COLO668 (cell line): Measurements from ENCODE around the gene MROH9.
"Not testable (repeated sequence)": the region's sequence is repeated elsewhere in the genome, so short reads cannot be mapped to it uniquely, and the experiment has no call there.

Experiments
- DNase-seq: peaks from one replicate; lab custom pipeline; 2025; ENCODE audit not compliant: unreplicated experiment; lab: John Stamatoyannopoulos, UW

MROH9 gene, protein sequence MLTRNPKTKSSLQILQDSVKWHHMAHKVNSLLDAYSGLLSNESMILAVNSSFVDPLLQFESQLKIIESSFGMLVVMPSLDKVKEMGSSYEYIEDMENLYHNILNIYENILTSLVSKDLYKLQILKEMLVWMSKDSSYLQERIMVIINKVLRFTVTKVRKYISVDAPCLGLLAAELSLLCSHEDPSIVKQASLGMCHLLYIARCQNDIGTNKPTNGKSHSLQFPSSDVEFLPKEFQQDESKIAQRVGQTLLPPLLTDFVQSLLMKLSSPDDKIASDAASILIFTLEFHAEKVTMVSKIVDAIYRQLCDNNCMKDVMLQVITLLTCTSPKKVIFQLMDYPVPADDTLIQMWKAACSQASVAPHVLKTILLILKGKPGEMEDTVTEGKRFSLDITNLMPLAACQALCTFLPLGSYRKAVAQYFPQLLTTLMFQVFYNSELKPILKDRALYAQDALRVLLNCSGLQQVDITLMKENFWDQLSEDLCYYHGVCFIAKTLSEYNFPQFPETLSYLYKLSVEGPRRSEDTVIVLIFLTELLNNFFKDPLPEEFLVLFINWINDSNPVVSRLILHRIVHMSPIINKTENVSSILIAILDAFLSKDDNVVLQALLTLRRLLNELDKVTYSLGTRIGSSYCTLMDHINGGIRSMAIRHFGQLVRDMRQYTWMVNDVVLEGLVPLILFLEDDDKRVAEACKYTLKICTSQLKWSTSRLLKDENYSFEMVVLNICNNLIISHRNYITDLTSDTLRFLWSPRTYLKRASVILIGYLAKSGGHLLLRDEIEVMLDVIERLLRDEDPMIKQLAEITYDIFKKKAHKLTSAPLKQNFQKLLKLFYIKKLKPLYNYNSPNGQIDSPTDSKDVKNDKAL

DNA sequence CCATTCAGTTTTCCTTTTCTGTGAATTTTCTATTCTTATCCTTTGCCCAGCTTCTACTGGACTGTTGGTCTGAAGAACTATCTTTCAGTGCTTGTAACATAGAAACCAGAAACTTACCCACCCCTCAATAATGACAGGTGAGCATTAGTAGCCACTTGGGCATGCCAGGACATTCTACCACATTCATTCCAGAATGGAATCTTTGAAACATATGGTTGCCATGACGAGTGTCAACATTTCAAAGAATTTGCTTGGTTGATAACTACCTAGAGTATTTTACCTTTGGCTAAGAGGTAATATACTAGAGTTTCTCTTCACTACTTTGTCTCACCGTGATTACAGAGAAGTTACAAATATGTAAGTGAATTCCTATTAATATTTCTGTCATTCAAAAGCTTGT is at the start of gene MROH9:
Gene MROH9 (plus strand): TSS at position 304 of the 400 bp plus-strand sequence. CDS start 10,023 bp downstream, outside the sequence.
- DNase-seq: no peak

DNA sequence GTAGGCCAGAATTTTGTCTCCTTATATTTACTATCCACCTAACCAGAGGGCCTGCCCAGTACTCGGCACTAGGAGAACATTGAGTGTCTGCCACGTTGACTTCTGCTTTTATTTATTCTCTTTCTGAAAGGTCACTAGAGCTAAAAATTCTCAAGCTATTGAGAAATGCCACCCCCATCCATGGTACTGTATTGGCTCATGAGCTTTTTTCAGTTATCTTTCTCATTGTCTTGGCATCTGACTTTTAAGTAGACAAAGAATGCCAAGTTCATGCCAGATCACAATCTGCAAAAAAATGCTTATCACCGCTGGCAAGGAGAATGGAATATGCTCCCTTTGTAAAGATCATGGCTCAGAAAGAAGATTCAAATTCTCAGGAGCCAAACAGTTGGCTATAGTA is 49.8 kb upstream of the MROH9 start:
- DNase-seq: no peak

DNA sequence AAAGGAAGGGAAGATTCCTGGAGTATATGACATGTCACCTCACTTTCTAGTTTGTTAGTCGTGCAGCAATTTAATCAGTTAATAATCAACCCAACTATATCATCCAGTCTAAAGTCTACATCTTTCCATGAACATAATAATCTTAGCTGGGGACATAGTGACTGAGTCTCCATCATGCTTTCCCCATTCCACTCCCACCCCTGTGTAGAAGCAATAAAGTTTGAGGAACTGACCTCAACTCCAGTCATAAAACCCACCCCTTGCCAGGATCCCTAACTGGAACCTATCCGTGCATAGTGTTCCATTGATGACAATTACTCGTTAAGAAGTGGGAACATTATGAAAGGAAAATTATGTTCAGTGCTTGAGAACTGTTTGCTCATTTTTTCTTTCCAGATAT is 48.9 kb upstream of the MROH9 start:
- no peak for DNase-seq

DNA sequence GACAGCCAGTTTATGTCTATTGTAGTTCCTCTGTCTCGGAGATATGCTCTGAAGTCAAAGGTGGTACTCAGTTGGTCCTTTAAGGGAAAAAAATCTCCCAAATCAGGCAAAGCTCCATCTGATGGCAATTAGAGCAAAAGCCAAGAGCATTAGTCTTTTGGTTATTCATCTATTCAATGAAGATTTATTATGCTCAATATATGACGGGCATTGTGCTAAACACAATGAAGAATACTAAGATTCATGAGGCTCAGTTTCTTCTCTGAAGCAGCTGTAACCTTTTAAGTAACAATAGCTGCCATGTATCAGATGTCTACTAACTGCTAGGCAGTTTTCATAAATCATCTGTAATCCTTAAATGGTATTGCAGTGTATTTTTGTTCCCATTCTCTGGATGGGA is 47.6 kb upstream of the MROH9 start:
- DNase-seq: no peak

DNA sequence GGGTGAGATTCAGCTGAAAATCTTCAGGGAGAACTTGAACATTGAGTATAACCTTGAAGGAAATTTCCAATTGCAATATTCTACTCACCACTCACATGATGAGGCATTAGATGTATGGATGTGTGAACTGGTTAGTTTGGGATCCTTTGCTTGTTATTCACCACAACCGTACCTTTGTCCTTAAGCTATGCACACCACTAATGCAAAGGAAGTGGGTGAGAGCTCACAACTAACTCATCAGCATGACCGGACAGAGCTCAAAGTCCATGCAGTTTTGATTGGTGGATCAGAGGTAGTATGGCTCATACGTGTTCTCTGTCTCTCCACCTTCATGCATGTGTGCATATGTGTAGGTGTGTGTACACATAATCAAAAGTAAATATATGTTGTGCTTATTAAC is 43.5 kb upstream of the MROH9 start:
- no peak for DNase-seq

DNA sequence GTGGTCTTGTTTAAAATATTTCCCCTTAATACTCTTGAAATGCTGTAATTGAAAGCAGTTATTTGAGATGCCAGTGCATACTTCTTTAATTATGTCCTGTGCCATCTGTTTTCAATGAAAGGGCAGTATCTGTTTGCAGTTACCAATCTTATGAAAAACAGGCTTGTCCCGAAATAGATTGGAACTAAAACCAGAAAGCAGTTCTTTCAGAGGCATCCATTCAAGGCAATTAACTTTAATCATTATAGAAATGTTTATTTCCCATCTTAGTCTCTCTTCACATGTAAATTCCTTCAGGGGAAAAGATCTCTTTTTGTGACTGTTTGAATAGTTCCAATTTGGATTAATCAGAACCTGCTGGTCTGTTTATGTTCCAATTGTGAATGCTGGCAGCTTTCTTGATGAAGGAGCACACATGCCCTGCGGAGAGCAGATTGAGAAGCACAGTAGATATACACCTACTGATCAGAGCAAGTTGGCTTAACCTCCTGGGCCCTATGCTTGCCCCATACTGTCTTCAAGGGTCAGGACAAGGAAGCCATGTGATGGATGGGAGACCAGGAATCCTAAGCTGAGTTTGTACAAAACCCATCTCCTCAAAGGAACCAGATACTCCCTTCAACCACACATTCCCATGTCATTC is 41.6 kb upstream of the MROH9 start:
- no peak for DNase-seq

DNA sequence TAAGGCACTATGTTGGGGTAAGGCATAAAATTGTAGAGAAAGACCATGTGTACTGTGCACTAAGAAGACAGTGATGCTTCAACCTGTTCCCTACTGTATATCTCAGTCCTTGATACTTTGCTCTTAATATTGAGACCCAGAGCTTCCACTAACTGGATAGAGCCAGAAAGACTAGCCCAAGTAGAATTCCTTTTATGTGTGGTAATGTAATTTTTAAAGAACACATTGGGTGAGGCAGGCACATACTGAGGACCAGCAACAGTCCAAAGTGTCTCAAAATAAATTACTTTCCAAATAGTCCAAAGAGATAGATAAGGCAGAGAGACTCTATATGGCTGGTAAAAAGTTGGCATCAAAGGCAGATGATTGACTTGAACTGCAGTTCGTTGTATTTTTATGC is 31.4 kb upstream of the MROH9 start:
- no peak for DNase-seq

DNA sequence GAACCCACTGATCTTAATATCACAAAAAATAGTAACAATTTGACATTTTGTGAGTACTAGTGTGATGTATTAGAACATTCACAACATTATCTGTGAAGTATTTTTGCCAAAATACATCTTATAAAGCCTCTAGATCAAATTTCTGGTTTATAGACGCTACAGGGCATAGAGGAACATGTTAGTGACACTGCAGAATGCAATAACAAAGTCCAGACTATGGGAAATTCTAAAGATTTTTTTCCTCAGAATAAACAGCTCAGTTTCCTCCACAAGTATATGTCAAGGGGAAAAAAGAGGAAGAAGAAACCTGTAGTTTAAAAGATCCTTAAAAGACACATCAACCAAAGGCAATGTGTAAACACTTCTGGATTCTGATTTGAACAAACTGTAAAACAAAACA is 26.4 kb upstream of the MROH9 start:
- DNase-seq: no peak

DNA sequence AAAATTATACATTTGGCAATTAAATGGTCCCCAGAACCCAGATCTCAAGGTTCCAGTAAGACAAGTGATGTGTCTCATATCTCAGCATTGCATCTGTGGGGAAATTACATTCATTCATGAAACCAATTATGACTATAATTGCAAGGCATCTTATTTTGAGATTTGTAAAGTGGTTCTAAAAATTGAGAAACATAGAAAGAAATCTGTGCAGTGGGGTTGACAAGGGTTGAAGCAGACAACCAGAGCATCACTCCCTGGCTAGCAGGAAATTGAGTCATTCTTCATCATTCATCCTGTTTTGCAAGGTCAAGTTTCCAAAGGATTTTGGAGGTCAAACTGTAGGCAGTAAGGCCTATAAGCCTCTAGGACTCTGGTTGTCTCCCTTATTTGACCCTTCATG is 25.1 kb upstream of the MROH9 start:
- DNase-seq: no peak

DNA sequence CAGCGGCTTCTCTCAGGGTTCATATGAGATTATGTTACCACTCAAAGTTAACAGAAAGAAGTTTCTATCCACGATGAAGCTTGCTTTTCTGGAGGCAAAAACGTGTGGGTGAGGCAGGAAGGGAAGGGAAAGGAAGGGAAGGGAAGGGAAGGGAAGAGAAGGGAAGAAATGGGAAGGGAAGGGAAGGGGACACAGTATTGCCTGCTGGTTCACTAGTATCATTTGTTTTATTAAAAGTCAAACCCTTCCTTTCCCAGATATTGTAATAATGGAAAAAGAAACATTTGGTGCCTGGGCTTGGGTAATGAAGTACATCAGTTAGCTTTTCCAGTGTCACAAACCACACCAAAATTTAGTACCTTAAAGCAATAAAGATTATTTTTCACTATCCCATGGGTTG is 18.0 kb upstream of the MROH9 start:
- DNase-seq: no peak

DNA sequence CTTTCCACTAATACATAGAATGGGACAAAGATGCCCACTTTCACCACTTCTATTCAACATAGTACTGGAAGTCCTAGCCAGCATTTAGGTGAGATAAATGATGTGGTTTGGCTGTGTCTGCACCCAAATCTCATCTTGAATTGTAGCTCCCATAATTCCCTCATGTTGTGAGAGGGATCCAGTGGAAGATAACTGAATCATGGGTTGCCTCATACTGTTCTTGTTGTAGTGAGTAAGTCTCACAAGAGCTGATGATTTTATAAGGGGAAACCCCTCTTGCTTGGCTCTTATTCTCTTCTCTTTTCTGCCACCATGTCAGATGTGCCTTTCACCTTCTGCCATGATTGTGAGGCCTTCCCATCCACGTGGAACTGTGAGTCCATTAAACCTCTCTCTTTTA is 10.7 kb upstream of the MROH9 start:
- not testable (repeated sequence) for DNase-seq

DNA sequence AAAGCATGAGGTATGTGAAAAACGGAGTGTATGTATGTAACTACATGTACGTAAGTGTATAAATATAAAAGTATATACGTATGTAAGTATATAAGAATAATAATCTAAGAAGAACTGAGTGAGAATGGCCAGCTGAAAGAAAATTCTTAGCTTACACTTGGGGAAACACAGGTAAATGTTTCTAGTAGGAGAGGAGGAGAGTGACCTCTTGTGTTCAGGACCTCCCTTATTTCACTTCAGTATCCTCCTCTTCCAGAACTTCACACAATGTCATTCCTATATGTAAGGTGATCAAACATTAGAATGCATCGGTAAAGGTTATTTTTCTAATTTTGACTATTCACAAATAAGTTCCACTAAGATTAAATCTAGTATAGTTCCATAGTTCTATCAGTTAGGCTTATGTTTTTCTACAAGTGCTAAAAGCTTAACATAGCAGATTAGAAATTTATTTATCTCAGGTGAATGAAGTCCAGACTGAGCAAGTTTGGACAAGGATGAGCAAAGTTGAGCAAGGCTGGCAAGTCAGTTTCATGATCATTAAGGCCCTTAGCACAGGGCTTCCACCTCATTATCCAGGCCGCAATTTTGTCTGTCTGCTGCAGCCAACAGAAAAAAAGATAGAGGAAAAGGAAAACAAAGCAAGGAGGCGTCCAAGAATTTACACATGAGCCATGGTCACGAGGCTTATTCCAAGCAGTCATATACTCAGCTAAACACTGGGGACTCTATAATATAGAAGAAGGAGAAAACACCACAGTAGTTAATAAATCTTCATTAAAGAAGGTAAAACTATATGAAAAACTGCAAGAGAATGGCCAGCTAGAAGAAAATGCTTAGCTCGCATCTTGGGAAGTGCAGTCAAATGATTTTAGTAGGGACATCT is 7.1 kb upstream of the MROH9 start:
- DNase-seq: no peak

DNA sequence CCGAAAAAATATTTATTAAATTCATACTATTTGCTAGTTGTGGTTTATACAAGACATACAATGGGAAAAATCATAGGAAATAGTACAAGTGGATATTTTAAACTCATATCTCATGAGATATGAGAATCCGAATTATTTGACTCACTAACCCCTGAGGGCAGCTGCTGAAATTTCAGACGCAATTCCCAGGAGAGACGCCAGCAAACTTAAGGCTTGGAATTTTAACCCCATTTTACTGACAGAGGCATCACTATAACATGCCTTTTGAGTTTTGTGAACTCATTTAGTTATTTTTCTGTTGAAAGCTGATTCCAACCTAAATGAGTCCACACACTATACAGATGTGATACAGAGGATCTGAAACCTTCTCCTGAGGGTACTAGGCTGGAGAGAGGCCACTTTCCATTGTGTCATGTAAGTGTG is 5.9 kb upstream of the MROH9 start:
- no peak for DNase-seq

DNA sequence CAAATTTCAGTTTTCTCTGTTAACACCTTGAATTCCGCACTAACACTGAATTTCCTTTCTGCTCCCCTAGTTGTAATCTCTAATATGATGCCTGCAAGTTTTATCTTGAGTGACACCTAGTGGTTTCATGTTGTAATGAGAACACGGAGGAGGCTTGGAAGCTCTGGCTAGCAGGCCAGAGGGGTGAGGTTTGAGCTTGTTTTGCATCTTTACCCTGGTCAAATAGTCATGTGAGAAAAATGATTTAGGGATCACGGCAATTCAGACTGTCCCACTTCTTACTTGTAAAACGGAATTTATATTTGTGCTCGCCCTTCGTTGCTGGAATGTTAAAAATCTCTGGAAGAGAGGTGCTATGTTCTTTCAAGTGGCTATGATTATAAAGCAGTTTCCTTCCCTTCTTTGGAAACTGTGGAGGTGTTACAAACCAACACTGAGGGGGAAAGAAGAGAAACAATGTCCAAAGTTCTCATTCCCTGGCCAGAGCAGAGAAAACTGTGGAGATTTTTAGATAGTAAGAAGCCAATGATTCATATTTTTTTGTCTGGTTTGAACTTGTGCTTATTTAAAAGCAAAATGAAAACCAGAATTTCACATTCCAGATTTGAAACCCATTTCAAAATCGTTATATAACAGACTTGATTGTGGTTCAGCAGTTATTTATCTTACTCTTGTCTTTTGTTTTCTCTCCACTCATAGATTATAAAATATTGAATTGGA is 5.3 kb upstream of the MROH9 start:
- DNase-seq: peak; percentile 8

DNA sequence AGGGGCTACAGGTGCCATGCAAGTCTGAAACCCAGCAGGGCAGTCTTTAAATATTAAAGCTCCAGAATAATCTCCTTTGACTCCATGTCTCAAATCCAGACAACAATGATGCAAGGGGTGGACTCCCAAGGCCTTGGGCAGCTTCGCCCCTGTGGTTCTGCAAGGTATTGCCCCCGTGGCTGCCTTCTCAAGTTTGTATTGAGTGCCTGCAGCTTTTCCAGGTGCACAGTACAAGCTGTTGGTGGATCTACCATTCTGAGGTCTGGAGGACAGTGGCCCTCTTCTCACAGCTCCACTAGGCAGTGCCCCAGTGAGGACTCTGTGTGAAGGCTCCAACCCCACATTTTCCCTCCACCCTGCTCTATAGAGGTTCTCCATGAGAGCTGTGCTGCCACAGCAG is 3.7 kb upstream of the MROH9 start:
- no peak for DNase-seq

DNA sequence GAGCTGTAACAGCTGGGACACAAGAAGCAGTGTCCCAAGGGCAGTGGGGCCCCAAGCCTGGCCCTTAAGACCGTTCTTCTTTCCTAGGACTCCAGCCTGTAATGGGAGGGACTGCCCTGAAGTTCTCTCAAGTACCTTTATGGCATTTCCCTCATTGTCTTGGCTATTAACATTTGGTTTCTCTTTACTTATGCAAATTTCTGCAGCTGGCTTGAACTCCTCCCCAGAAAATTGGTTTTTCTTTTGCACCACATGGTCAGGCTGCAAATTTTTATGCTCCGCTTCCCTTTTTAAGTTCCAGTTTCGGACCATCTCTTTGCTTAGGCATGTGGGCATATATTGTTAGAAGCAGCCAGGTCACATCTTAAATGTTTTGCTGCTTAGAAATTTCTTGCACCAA is 3.1 kb upstream of the MROH9 start:
- DNase-seq: no peak

DNA sequence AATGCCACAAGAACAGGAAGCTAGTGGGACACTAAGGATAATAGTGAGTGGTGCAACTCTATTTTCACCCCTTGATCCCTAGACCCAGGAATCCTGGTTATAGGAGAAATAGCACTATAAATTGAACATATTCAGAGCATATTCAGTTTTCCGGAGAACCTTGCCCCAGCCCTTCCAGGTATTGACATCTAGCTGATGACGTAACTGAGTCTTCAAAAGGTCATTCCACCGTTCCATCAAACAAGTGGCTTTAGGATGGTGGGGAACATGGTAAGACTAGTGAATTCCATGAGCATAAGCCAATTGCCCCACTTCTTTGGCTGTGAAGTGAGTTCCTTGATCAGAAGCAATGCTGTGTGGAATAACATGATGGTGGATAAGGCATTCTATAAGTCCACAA is 2.9 kb downstream of the MROH9 start:
- DNase-seq: no peak

DNA sequence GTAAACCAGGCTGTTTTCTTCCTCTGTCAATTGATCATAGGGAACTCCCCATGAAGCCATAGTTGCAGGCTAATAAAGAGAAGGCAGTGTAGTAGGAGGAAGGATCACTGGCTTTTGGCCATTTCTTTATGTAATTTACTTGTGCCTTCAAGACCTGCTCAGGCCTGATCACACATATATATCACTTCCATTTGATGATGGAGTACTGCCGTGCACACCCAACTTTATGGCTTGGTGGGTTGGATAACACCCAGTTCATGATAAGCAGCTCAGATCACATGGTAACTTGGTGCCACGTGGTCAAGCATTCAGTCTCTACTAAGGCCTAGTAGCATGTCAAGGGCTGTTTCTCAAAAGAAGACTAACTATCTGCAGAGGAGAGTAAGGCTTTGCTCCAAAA is 4.1 kb downstream of the MROH9 start:
- DNase-seq: no peak

DNA sequence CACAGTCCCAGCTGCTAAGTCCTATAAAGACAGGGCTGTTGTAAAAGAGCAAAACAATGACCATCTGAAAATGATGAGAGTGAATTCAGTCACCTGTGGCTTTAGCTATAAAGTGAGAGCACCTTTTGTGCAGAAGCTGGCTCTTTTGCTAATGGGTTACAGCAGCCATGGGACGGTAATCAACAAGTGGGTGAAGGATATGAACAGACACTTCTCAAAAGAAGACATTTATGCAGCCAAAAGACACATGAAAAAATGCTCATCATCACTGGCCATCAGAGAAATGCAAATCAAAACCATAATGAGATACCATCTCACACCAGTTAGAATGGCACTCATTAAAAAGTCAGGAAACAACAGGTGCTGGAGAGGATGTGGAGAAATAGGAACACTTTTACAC is 16.4 kb downstream of the MROH9 start:
- not testable (repeated sequence) for DNase-seq

DNA sequence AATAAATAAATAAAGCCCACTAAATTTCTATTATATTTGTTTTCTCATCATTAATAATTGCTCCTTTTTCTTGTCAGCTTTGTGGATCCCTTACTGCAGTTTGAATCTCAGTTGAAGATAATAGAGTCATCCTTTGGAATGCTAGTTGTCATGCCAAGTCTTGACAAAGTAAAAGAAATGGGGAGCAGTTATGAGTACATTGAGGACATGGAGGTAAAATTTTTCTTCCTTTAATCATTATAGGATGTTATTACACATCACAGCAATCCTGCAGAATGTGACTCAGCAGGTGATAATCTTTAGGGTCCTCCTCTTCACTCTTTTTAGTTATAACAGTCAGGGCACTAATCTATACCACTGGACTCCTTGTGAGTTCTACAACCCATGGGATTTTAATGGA is 24.1 kb downstream of the MROH9 start:
- no peak for DNase-seq
